Transverse colon (tissue), 4 donors: ENCODE results near the gene MCOLN3. TPM values are rescaled to one million over a fixed set of nuclear protein-coding genes. Genes with fewer than 3 reads are reported as not detected.

Source experiments
- DNase-seq: peaks from one replicate; pipeline ENCODE4 v3.0.0-alpha.2; 2019
- H3K27ac ChIP-seq, 4 donors: fragments of 200-600 bp; sonication (generic); 2 replicates each; pipeline ENCODE4 v1.5.1; 2016 to 2018; ENCODE audit warnings: inconsistent platforms in 4 of 4
- H3K27me3 ChIP-seq: fragments of 200-600 bp; sonication (generic); 2 replicates; pipeline ENCODE4 v1.5.1; 2017; ENCODE audit warnings: inconsistent platforms
- H3K36me3 ChIP-seq, 4 donors: fragments of 200-600 bp; sonication (generic); 2 replicates each; pipeline ENCODE4 v1.5.1; 2017 to 2019; ENCODE audit warnings: inconsistent platforms in 4 of 4
- H3K4me1 ChIP-seq, 4 donors: fragments of 200-600 bp; sonication (generic); 2 replicates each; pipeline ENCODE4 v1.5.1; 2017 to 2020; ENCODE audit warnings: inconsistent platforms in 4 of 4
- H3K4me3 ChIP-seq, 4 donors: fragments of 200-600 bp; sonication (generic); 1 replicate in 1 of 4; 2 replicates in 3 of 4; pipeline versions ENCODE4 v1.5.1 to v1.6.1; 2017 to 2019; ENCODE audit warnings: inconsistent platforms in 4 of 4
- H3K9me3 ChIP-seq, 2 donors: fragments of 200-600 bp; sonication (generic); 2 replicates each; pipeline ENCODE4 v1.5.1; 2017 to 2019; ENCODE audit warnings: inconsistent platforms in 2 of 2
- EP300 ChIP-seq: sonication (generic); formaldehyde crosslinking; IDR thresholded peaks from one replicate; pipeline ENCODE4 v1.6.1; 2017; ENCODE audit warnings: antibody characterized with exemption, low read depth
- POLR2A ChIP-seq: fragments of 450-650 bp; IDR thresholded peaks from one replicate; pipeline ENCODE4 v1.6.1; 2016; ENCODE audit warnings: antibody characterized with exemption, mild to moderate bottlenecking, moderate library complexity
- POLR2AphosphoS5 ChIP-seq, 3 donors: sonication (generic); formaldehyde crosslinking; IDR thresholded peaks; one replicate each; pipeline ENCODE4 v1.6.1; 2016; ENCODE audit warnings: antibody characterized with exemption in 3 of 3
- WGBS, 2 donors: methylation state at CpG; one replicate each; pipeline ENCODE4 v1.1.5; 2018; ENCODE audit warnings: low coverage in 1 of 2; 5-methylcytosine and 5-hydroxymethylcytosine counted together
- in situ Hi-C, 4 donors: fragments of 200-750 bp; cut with MboI; loops; one replicate each; pipeline versions ENCODE4 v1.15.0 to v1.15.1; 2017; ENCODE audit warnings: low sequenced_read_pairs in 3 of 4, low pct_ligation_motif_present in 1 of 4, low pct_unique_long_range_greater_than_20kb in 1 of 4
- intact Hi-C: fragments of 100-400 bp; cut with DNase I; formaldehyde crosslinking; loops from one replicate; pipeline ENCODE4 v1.15.1; 2023; ENCODE audit warnings: low total_unique reads
- total RNA-seq, 4 donors: library from RNA; depleted of rRNA; stranded (reverse); fragments of >200 nt; gene quantifications; one replicate each; pipeline ENCODE4 v1.1.0, GENCODE V29; 2016
- TF ChIP-seq, protein P1 (sequence below), 5 experiments: fragments of 200-600 bp in 3 of 5; fragments of 450-650 bp in 2 of 5; sonication (generic) in 3 of 5; IDR thresholded peaks; 1 replicate in 2 of 5; 2 replicates in 3 of 5; pipeline ENCODE4 v1.5.1; 2016 to 2017; ENCODE audit warnings: antibody characterized with exemption in 5 of 5, inconsistent platforms in 3 of 5, mild to moderate bottlenecking in 2 of 5, moderate library complexity in 1 of 5

The MCOLN3 gene
- total RNA-seq, 4 donors from 2014 or later = 1.9 to 7.6 TPM; not detected in 2

DNA sequence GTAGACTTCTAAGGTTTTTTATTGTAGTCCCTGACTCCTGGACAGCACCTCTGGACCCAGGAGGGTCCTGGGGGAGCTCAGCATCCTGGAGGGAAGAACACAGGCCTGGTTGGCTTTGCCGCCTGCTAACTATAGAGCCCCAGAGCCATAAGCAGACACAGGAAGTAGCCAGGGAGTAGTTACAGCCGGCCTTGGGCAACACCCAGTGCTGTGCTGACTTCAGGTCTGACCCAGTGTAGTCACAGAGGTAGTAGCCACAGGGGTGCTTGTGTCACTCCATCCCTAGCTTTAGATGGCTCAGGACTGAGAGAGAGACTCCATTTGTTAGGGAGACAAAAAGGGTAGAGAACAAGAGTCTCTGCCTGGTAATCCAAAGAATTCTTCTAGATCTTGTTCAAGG lies 73.3 kb downstream of the MCOLN3 start:
- WGBS, 2 donors = 36% methylated on average over 2 of the region's 2 CpGs; no CpG with 5 or more reads in 1 of the 2 donors
- H3K4me3 ChIP-seq = no peak overlapping the region
- DNase-seq = no peak
- in situ Hi-C loops (no loop called here), intact Hi-C loops (no loop called here)
- H3K36me3 ChIP-seq = no peaks in the 10 kb centered on the region
- H3K4me1 ChIP-seq = peaks cover 0 to 23% (median 10%) of the 10 kb centered on the region in 4 donors
- no peak for TF ChIP-seq POLR2AphosphoS5 (IDR thresholded peaks at IDR 0.05)
- no peak for TF ChIP-seq POLR2A
- TF ChIP-seq EP300 = no peak
- TF ChIP-seq, protein P1, sequence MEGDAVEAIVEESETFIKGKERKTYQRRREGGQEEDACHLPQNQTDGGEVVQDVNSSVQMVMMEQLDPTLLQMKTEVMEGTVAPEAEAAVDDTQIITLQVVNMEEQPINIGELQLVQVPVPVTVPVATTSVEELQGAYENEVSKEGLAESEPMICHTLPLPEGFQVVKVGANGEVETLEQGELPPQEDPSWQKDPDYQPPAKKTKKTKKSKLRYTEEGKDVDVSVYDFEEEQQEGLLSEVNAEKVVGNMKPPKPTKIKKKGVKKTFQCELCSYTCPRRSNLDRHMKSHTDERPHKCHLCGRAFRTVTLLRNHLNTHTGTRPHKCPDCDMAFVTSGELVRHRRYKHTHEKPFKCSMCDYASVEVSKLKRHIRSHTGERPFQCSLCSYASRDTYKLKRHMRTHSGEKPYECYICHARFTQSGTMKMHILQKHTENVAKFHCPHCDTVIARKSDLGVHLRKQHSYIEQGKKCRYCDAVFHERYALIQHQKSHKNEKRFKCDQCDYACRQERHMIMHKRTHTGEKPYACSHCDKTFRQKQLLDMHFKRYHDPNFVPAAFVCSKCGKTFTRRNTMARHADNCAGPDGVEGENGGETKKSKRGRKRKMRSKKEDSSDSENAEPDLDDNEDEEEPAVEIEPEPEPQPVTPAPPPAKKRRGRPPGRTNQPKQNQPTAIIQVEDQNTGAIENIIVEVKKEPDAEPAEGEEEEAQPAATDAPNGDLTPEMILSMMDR (IDR thresholded peaks at IDR 0.05) = no peak
- no peaks in the 10 kb centered on the region for H3K9me3 ChIP-seq
- H3K27me3 ChIP-seq = no peaks in the 10 kb centered on the region
- no peak overlapping the region for H3K27ac ChIP-seq

DNA sequence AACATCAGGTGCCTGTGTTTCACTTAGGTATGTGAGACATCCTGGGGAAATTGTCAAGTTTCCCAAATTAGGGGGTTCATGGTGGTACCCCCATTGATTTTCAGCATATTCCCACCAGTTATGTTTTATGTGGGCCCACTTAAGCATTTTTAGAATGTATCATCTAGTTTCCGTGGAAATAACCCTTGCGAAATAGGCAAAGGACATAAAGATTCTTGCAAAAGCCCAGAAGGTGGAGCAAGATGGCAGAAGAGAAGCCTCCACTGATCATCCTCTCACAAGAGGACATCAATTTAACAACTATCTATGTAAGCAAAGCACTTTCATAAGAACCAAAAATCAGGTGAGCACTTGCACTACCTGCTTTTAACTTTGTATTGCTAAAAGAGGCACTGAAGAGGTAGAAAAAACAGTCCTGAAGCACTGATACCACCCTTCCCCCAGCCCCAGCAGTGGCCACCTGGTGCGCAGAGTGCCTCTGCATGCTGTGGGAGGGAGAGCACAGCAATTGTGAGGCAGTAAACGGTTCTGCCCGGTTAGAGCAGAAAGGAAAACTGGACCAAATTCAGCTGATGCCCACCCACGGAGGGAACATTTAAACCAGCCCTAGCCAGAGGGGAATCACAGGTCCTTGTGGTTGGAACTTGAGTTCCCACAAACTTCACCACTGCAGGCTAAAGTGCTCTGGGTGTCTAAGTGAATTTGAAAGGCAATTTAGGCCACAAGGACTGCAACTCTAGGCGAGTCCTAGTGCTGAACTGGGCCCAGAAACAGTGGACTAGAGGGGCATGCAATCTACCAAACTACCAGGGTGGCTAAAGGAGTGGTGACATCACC lies 74.6 kb downstream of the MCOLN3 start:
- H3K36me3 ChIP-seq = no peaks in the 10 kb centered on the region
- H3K9me3 ChIP-seq = no peaks in the 10 kb centered on the region
- no peaks in the 10 kb centered on the region for H3K27me3 ChIP-seq
- H3K4me3 ChIP-seq = no peak overlapping the region
- 77 to 86% methylated on average over 2 to 7 of the region's 7 CpGs for WGBS, 2 donors
- TF ChIP-seq, protein P1 (IDR thresholded peaks at IDR 0.05) = no peak
- TF ChIP-seq POLR2A = no peak
- TF ChIP-seq POLR2AphosphoS5 (IDR thresholded peaks at IDR 0.05) = no peak
- no peak for TF ChIP-seq EP300
- DNase-seq = no peak
- H3K4me1 ChIP-seq = peaks cover 0 to 23% (median 10%) of the 10 kb centered on the region in 4 donors
- in situ Hi-C loops = loop anchor here in 1 of 4 donors (25.0 kb wide), 1 partner anchor 264 kb away; no protein-coding TSS in a partner anchor
- no peak overlapping the region for H3K27ac ChIP-seq
- intact Hi-C loops = no loop called here

DNA sequence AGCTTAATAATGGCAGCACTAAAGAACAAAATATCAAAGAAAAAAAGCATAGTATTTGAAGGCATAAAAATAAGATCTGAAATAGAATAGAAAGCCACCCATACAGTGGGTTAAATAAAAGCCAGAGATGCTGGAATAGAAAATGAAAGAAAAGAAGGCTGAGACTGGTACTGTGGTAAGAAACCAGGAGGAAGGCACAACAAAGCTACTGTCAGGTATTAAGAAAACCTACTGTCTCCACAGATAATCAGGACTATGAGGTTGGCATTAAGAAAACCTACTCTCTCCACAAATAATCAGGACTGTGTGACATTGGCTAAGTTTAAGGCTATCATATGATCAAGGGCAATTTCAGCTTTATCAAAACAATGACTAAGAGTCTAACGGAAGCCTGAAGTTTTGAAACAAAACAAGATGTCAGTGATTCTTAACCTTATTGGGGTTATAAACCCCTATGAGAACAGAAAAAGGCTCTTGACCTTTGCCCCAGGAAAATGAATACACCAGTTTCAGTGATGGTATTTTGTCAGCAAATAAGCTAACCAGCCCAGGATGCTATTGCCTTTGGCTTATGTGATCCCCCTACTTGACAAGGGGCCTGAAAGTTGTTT lies 75.8 kb downstream of the MCOLN3 start:
- WGBS, 2 donors = 17 to 27% methylated on average over 1 of the region's 1 CpG
- H3K36me3 ChIP-seq = no peaks in the 10 kb centered on the region
- no peaks in the 10 kb centered on the region for H3K27me3 ChIP-seq
- in situ Hi-C loops (loop anchor here in 1 of 4 donors (25.0 kb wide), 1 partner anchor 265 kb away; no protein-coding TSS in a partner anchor), intact Hi-C loops (no loop called here)
- H3K4me1 ChIP-seq = peaks cover 0 to 34% (median 21%) of the 10 kb centered on the region in 4 donors
- no peak for DNase-seq
- no peak overlapping the region for H3K4me3 ChIP-seq
- peak overlapping the region in 1 of 4 donors; percentile 23 for H3K27ac ChIP-seq
- TF ChIP-seq POLR2A (no peak), EP300 (no peak), POLR2AphosphoS5 (IDR thresholded peaks at IDR 0.05) (no peak)
- TF ChIP-seq, protein P1 (IDR thresholded peaks at IDR 0.05) = no peak
- H3K9me3 ChIP-seq = no peaks in the 10 kb centered on the region

DNA sequence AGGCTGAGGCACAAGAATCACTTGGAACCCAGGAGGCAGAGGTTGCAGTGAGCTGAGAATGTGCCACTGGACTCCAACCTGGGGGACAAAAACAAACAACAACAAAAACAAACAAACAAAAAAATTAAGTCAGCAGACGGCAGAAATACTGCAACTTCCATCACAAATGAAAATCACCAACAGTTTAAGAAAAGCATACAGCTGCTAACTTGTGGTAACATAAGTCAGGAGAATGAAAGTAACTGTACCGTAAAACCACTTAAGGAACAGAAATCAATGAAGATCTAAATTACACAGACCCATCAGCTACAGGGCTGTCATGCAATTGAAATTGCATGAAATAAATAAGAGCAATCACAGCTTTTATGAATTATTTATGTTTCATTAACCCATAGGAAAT lies 76.3 kb downstream of the MCOLN3 start:
- Histone ChIP-seq H3K4me1 (peaks cover 0 to 39% (median 22%) of the 10 kb centered on the region in 4 donors), H3K4me3 (no peak overlapping the region), H3K27ac (peak overlapping the region in 1 of 4 donors; percentile 23), H3K9me3 (no peaks in the 10 kb centered on the region), H3K36me3 (no peaks in the 10 kb centered on the region), H3K27me3 (no peaks in the 10 kb centered on the region)
- TF ChIP-seq, protein P1 (IDR thresholded peaks at IDR 0.05) = no peak
- no peak for TF ChIP-seq POLR2A
- no peak for TF ChIP-seq POLR2AphosphoS5 (IDR thresholded peaks at IDR 0.05)
- no peak for TF ChIP-seq EP300
- DNase-seq = no peak
- intact Hi-C loops (no loop called here), in situ Hi-C loops (loop anchor here in 1 of 4 donors (25.0 kb wide), 1 partner anchor 265 kb away; no protein-coding TSS in a partner anchor)
- WGBS, 2 donors = 60 to 66% methylated on average over 2 of the region's 2 CpGs
